ENCODE data around the gene NAPA.

Gene NAPA

GRCh38 chr19:47512183-47512947, 2.5 kb downstream of the NAPA start:
- Histone ChIP-seq H3K36me3 (ENCODE audit: insufficient read depth, insufficient read length, low read length) (peaks cover 10% of the 10 kb centered on the region), H3K27me3 (ENCODE audit: insufficient read depth, insufficient read length) (no peaks in the 10 kb centered on the region), H3K4me3 (ENCODE audit: insufficient read length, low read depth) (no peak overlapping the region), H3K9ac (ENCODE audit: insufficient read length, low read depth) (no peak overlapping the region), H3K9me3 (ENCODE audit: insufficient read depth, low read length) (no peaks in the 10 kb centered on the region), H3K4me1 (ENCODE audit: insufficient read depth, insufficient read length) (peaks cover 11% of the 10 kb centered on the region)
- no peak for TF ChIP-seq SUZ12 (IDR thresholded peaks at IDR 0.05; ENCODE audit: extremely low read depth, insufficient read depth, insufficient read length)
- TF ChIP-seq ZNF274 (IDR thresholded peaks at IDR 0.05; ENCODE audit: low read depth, low read length): no peak
- no peak for TF ChIP-seq YY1 (IDR thresholded peaks at IDR 0.05; ENCODE audit: insufficient read depth, insufficient read length)
- no peak for DNase-seq (ENCODE audit: low read depth, low spot score)

DNA sequence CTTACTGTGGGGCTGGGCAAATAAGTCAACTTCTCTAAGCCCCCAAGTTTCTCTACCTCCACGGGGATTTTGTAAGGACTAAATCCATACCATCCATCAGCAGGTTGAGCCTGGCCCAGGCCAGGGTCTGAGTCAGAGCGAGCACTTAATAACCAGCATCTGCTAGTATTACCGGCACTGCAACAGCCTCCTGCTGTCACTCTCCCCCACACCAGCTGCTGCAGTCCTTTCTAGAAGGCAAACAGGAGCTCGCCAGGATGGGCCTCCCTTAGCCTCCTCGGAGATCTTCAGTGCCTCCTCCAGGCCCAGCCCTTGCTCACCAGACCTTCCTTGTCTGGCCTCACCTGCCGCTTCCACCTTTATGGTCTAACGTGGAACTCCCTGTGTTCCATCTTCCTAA, 3.2 kb downstream of the NAPA start:
- no peak for DNase-seq (ENCODE audit: low read depth, low spot score)
- H3K27me3 ChIP-seq (ENCODE audit: insufficient read depth, insufficient read length): no peaks in the 10 kb centered on the region
- H3K4me1 ChIP-seq (ENCODE audit: insufficient read depth, insufficient read length): peaks cover 14% of the 10 kb centered on the region
- no peak for TF ChIP-seq ZNF274 (IDR thresholded peaks at IDR 0.05; ENCODE audit: low read depth, low read length)
- no peak for TF ChIP-seq SUZ12 (IDR thresholded peaks at IDR 0.05; ENCODE audit: extremely low read depth, insufficient read depth, insufficient read length)
- TF ChIP-seq YY1 (IDR thresholded peaks at IDR 0.05; ENCODE audit: insufficient read depth, insufficient read length): no peak
- peak overlapping the region; percentile 28 for H3K9ac ChIP-seq (ENCODE audit: insufficient read length, low read depth)
- no peaks in the 10 kb centered on the region for H3K9me3 ChIP-seq (ENCODE audit: insufficient read depth, low read length)
- no peak overlapping the region for H3K4me3 ChIP-seq (ENCODE audit: insufficient read length, low read depth)
- H3K36me3 ChIP-seq (ENCODE audit: insufficient read depth, insufficient read length, low read length): peaks cover 16% of the 10 kb centered on the region

DNA sequence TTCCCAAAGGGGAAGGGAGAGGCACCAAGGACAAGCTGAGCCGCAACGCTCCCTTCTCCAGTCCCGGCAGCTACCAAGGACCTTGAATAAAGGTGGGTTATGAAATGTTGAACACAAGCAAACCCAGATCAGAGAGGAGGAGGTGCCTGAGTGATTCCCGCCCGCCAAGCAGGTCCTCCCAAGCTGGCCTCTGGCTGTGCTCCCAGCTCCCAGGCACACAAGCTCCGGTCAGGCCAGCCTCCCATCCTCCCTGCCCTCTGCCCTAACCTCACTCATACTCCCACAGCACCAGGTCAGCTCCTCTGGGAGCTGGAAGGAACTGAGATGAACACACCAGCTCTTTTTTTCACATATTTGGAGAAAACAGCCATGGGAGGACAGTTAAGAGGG, 3.7 kb downstream of the NAPA start:
- DNase-seq (ENCODE audit: low read depth, low spot score): no peak
- Histone ChIP-seq H3K4me1 (ENCODE audit: insufficient read depth, insufficient read length) (peaks cover 14% of the 10 kb centered on the region), H3K36me3 (ENCODE audit: insufficient read depth, insufficient read length, low read length) (peaks cover 21% of the 10 kb centered on the region), H3K4me3 (ENCODE audit: insufficient read length, low read depth) (no peak overlapping the region), H3K9ac (ENCODE audit: insufficient read length, low read depth) (no peak overlapping the region), H3K9me3 (ENCODE audit: insufficient read depth, low read length) (no peaks in the 10 kb centered on the region), H3K27me3 (ENCODE audit: insufficient read depth, insufficient read length) (no peaks in the 10 kb centered on the region)
- TF ChIP-seq SUZ12 (IDR thresholded peaks at IDR 0.05; ENCODE audit: extremely low read depth, insufficient read depth, insufficient read length) (no peak), YY1 (IDR thresholded peaks at IDR 0.05; ENCODE audit: insufficient read depth, insufficient read length) (no peak), ZNF274 (IDR thresholded peaks at IDR 0.05; ENCODE audit: low read depth, low read length) (no peak)

DNA sequence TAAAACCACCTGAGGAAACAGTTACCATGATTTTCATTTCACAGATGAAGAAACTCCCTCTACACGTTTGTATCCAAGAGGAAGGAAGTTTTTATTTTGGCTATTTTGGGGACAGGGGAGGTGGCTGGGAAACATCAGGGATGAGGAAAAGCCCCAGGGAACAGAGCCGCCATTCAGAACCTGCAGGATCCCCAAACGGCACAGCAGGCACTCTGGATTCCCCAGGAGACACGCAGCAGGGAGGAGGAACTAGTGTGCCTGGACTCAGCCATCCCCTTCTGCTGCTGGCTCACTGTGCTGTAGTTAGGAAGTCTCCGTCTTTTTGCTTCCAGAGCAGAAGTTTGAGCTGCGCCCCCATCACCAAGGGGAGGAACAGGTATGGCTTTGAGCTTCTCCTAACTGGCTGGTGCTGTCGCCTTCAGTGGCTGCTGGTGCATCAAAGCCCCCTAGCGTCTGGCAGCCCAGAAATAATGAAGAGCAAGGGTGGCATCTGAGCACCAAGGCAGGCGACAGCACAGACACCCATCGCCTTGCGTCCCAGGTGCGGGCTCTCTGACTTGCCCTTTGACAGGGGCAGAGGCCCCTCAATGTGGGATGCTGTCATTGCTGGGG, 4.2 kb downstream of the NAPA start:
- Histone ChIP-seq H3K9me3 (ENCODE audit: insufficient read depth, low read length) (no peaks in the 10 kb centered on the region), H3K4me3 (ENCODE audit: insufficient read length, low read depth) (no peak overlapping the region), H3K36me3 (ENCODE audit: insufficient read depth, insufficient read length, low read length) (peaks cover 23% of the 10 kb centered on the region), H3K27me3 (ENCODE audit: insufficient read depth, insufficient read length) (no peaks in the 10 kb centered on the region), H3K9ac (ENCODE audit: insufficient read length, low read depth) (no peak overlapping the region), H3K4me1 (ENCODE audit: insufficient read depth, insufficient read length) (peaks cover 14% of the 10 kb centered on the region)
- no peak for DNase-seq (ENCODE audit: low read depth, low spot score)
- TF ChIP-seq YY1 (IDR thresholded peaks at IDR 0.05; ENCODE audit: insufficient read depth, insufficient read length): no peak
- no peak for TF ChIP-seq SUZ12 (IDR thresholded peaks at IDR 0.05; ENCODE audit: extremely low read depth, insufficient read depth, insufficient read length)
- no peak for TF ChIP-seq ZNF274 (IDR thresholded peaks at IDR 0.05; ENCODE audit: low read depth, low read length)

GRCh38 chr19:47509973-47510372, 4.9 kb downstream of the NAPA start:
- no peak for DNase-seq (ENCODE audit: low read depth, low spot score)
- Histone ChIP-seq H3K4me3 (ENCODE audit: insufficient read length, low read depth) (no peak overlapping the region), H3K27me3 (ENCODE audit: insufficient read depth, insufficient read length) (no peaks in the 10 kb centered on the region), H3K9ac (ENCODE audit: insufficient read length, low read depth) (no peak overlapping the region), H3K36me3 (ENCODE audit: insufficient read depth, insufficient read length, low read length) (peaks cover 28% of the 10 kb centered on the region), H3K9me3 (ENCODE audit: insufficient read depth, low read length) (no peaks in the 10 kb centered on the region), H3K4me1 (ENCODE audit: insufficient read depth, insufficient read length) (peaks cover 14% of the 10 kb centered on the region)
- TF ChIP-seq YY1 (IDR thresholded peaks at IDR 0.05; ENCODE audit: insufficient read depth, insufficient read length): no peak
- no peak for TF ChIP-seq ZNF274 (IDR thresholded peaks at IDR 0.05; ENCODE audit: low read depth, low read length)
- TF ChIP-seq SUZ12 (IDR thresholded peaks at IDR 0.05; ENCODE audit: extremely low read depth, insufficient read depth, insufficient read length): no peak

DNA sequence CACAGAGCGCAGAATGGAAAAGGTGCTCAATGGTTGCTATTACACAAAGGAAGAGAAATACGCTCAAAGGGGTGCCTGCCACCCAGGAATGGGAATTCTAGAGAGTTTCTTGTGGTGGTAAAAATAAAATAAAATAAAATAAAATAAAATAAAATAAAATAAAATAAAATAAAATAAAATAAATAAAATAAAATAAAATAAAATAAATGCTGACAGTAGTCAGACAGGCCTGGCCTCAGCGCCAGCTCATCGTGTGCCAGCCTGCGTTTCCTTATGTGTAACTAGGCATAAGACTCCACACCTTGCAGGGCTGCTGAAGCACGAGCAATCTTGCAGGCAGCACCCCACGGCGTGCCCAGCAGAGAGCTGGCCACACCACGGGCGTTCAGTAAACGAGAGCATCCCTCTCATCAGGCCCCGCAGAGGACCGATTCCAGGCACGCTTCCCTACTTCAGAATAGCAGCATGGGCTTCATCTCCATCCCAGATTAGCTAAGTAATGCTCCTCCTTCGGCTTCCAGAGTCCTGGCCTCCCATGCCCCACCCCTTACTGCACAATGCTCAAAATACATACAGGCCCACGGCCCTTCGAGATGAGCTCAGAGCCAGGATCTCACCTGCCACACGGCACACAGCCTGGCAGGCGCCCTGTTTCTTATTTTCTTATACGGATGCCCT, 5.6 kb downstream of the NAPA start:
- H3K9me3 ChIP-seq (ENCODE audit: insufficient read depth, low read length): no peaks in the 10 kb centered on the region
- H3K4me3 ChIP-seq (ENCODE audit: insufficient read length, low read depth): no peak overlapping the region
- H3K9ac ChIP-seq (ENCODE audit: insufficient read length, low read depth): no peak overlapping the region
- no peaks in the 10 kb centered on the region for H3K27me3 ChIP-seq (ENCODE audit: insufficient read depth, insufficient read length)
- TF ChIP-seq SUZ12 (IDR thresholded peaks at IDR 0.05; ENCODE audit: extremely low read depth, insufficient read depth, insufficient read length) (no peak), YY1 (IDR thresholded peaks at IDR 0.05; ENCODE audit: insufficient read depth, insufficient read length) (no peak), ZNF274 (IDR thresholded peaks at IDR 0.05; ENCODE audit: low read depth, low read length) (no peak)
- H3K36me3 ChIP-seq (ENCODE audit: insufficient read depth, insufficient read length, low read length): peaks cover 28% of the 10 kb centered on the region
- DNase-seq (ENCODE audit: low read depth, low spot score): no peak
- H3K4me1 ChIP-seq (ENCODE audit: insufficient read depth, insufficient read length): peaks cover 14% of the 10 kb centered on the region

DNA sequence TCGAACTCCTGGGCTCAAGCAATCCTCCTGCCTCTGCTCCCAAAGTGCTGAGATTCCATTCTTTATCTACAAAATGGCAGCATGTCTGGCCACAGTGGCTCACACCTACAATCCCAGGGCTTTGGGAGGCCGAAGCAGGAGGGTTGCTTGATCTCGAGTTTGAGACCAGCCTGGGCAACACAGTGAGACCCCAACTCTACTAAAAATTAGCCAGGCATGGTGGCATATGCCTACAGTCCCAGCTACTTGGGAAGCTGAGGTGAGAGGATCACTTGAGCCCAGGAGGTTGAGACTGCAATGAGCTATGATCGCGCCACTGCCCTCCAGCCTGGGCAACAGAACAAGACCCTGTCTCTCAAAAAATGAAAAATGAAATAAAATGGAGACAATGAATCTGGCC, 6.1 kb downstream of the NAPA start:
- H3K36me3 ChIP-seq (ENCODE audit: insufficient read depth, insufficient read length, low read length): peaks cover 31% of the 10 kb centered on the region
- no peak overlapping the region for H3K4me3 ChIP-seq (ENCODE audit: insufficient read length, low read depth)
- TF ChIP-seq ZNF274 (IDR thresholded peaks at IDR 0.05; ENCODE audit: low read depth, low read length) (no peak), YY1 (IDR thresholded peaks at IDR 0.05; ENCODE audit: insufficient read depth, insufficient read length) (no peak), SUZ12 (IDR thresholded peaks at IDR 0.05; ENCODE audit: extremely low read depth, insufficient read depth, insufficient read length) (no peak)
- no peaks in the 10 kb centered on the region for H3K9me3 ChIP-seq (ENCODE audit: insufficient read depth, low read length)
- no peak for DNase-seq (ENCODE audit: low read depth, low spot score)
- H3K27me3 ChIP-seq (ENCODE audit: insufficient read depth, insufficient read length): no peaks in the 10 kb centered on the region
- H3K4me1 ChIP-seq (ENCODE audit: insufficient read depth, insufficient read length): peaks cover 14% of the 10 kb centered on the region
- no peak overlapping the region for H3K9ac ChIP-seq (ENCODE audit: insufficient read length, low read depth)

Data from NT2/D1 (cell line).